Measurements from ENCODE around the gene PTPRM.

- TF ChIP-seq POLR2A (IDR thresholded peaks at IDR 0.05) = no peak
- TF ChIP-seq CTCF (IDR thresholded peaks at IDR 0.05) = no peak
- no peak for TF ChIP-seq POLR2AphosphoS5 (IDR thresholded peaks at IDR 0.05)
These were observed 415.1 kb downstream of the PTPRM start for GRCh38 chr18:7982216-7982615.

Measured in sigmoid colon (tissue), 4 donors.